CD8-positive, alpha-beta memory T cell (primary cell): ENCODE results near the gene KISS1. TPM values are rescaled to one million over a fixed set of nuclear protein-coding genes. Genes with fewer than 3 reads are reported as not detected.

Source experiments
- CTCF ChIA-PET: fragments of 350-600 bp; sonication (Branson Sonifier 250); formaldehyde crosslinking; loops from one replicate; lab custom pipeline; 2021; ENCODE audit warnings: antibody characterized with exemption; lab: Charles Lee
- POLR2A ChIA-PET: fragments of 350-600 bp; sonication (Branson Sonifier 250); formaldehyde crosslinking; loops from one replicate; lab custom pipeline; 2021; ENCODE audit warnings: antibody characterized with exemption; lab: Charles Lee
- DNase-seq, 5 donors: peaks; one replicate each; pipeline versions ENCODE4 v3.0.0 to v3.0.0-alpha.2; 2020 to 2022; ENCODE audit warnings: mixed read lengths in 1 of 5
- H3K27ac ChIP-seq: one replicate; pipeline ENCODE4 v1.7.0; 2013; ENCODE audit warnings: low read depth, mild to moderate bottlenecking, low read length, moderate library complexity
- H3K27me3 ChIP-seq: 2 replicates; pipeline ENCODE4 v1.7.0; 2013; ENCODE audit warnings: low read length, mild to moderate bottlenecking; ENCODE audit not compliant: insufficient read depth, poor library complexity, severe bottlenecking
- H3K36me3 ChIP-seq: 2 replicates; pipeline ENCODE4 v1.7.0; 2013; ENCODE audit warnings: mild to moderate bottlenecking, low read length, moderate library complexity; ENCODE audit not compliant: insufficient read depth
- H3K4me1 ChIP-seq: 2 replicates; pipeline ENCODE4 v1.7.0; 2013; ENCODE audit warnings: mild to moderate bottlenecking, low read length, moderate library complexity; ENCODE audit not compliant: insufficient read depth
- H3K4me3 ChIP-seq: 2 replicates; pipeline ENCODE4 v1.7.0; 2013; ENCODE audit warnings: mild to moderate bottlenecking, low read length
- H3K9me3 ChIP-seq: 2 replicates; pipeline ENCODE4 v1.7.0; 2013; ENCODE audit warnings: mild to moderate bottlenecking, low read length
- H3K27ac Mint-ChIP-seq, 8 donors: one replicate each; pipeline ENCODE4 v1.8.0; 2020 to 2021; ENCODE audit warnings: mixed read lengths in 8 of 8, mild to moderate bottlenecking in 6 of 8, inconsistent platforms in 3 of 8, moderate library complexity in 3 of 8
- H3K27me3 Mint-ChIP-seq, 2 donors: one replicate each; pipeline ENCODE4 v1.8.0; 2020 to 2021; ENCODE audit warnings: mixed read lengths in 2 of 2, mild to moderate bottlenecking in 1 of 2, moderate library complexity in 1 of 2
- H3K36me3 Mint-ChIP-seq, 3 donors: one replicate each; pipeline ENCODE4 v1.8.0; 2020 to 2021; ENCODE audit warnings: mixed read lengths in 3 of 3, inconsistent platforms in 1 of 3, mild to moderate bottlenecking in 1 of 3
- H3K4me1 Mint-ChIP-seq, 3 donors: one replicate each; pipeline ENCODE4 v1.8.0; 2020 to 2021; ENCODE audit warnings: mixed read lengths in 3 of 3, inconsistent platforms in 1 of 3, mild to moderate bottlenecking in 1 of 3
- H3K4me3 Mint-ChIP-seq, 7 donors: one replicate each; pipeline ENCODE4 v1.8.0; 2020 to 2021; ENCODE audit warnings: mixed read lengths in 7 of 7, mild to moderate bottlenecking in 6 of 7, moderate library complexity in 4 of 7, inconsistent platforms in 2 of 7
- H3K9me3 Mint-ChIP-seq, 5 donors: one replicate each; pipeline ENCODE4 v1.8.0; 2020 to 2022; ENCODE audit warnings: mixed read lengths in 5 of 5, mild to moderate bottlenecking in 3 of 5, moderate library complexity in 2 of 5, inconsistent platforms in 1 of 5
- polyA plus RNA-seq: library from polyadenylated mRNA; unstranded; fragments of 300-500 nt; fragmentation: Illumina TruSeq; gene quantifications from one replicate; pipeline ENCODE4 v1.2.3, GENCODE V29; 2021
- total RNA-seq, 2 experiments: library from RNA; stranded (reverse); gene quantifications; one replicate each; pipeline ENCODE4 v1.2.3, GENCODE V29; 2021

The KISS1 gene
- total and polyA plus RNA-seq, 3 experiments from 2014 or later: not detected

- ChIA-PET POLR2A (no interaction called here), CTCF (interaction anchor here (1.5 to 1.9 kb wide), 2 partner anchors 10 to 18 kb away, joined by 3 to 7 read pairs; no protein-coding TSS in a partner anchor)
- no peaks in the 10 kb centered on the region for H3K36me3 ChIP-seq
- H3K36me3 Mint-ChIP-seq: no peaks in the 10 kb centered on the region
- no peak overlapping the region for H3K27ac ChIP-seq
- H3K27ac Mint-ChIP-seq: no peak overlapping the region
- H3K4me1 Mint-ChIP-seq: peaks cover 4 to 8% (median 5%) of the 10 kb centered on the region in 3 donors
- no peaks in the 10 kb centered on the region for H3K9me3 ChIP-seq
- DNase-seq: no peak
- no peaks in the 10 kb centered on the region for H3K9me3 Mint-ChIP-seq
- peaks cover 1 to 15% of the 10 kb centered on the region in 2 donors for H3K27me3 Mint-ChIP-seq
- no peaks in the 10 kb centered on the region for H3K27me3 ChIP-seq
- H3K4me3 Mint-ChIP-seq: no peak overlapping the region
- H3K4me3 ChIP-seq: no peak overlapping the region
- H3K4me1 ChIP-seq: peaks cover 10% of the 10 kb centered on the region
These were observed 20.8 kb upstream of the KISS1 start for GRCh38 chr1:204216880-204217647.

GRCh38 chr1:204216236-204216635, 19.9 kb upstream of the KISS1 start:
- no peak overlapping the region for H3K4me3 ChIP-seq
- H3K27me3 ChIP-seq: no peaks in the 10 kb centered on the region
- Mint-ChIP-seq H3K36me3 (no peaks in the 10 kb centered on the region), H3K27ac (no peak overlapping the region), H3K27me3 (peaks cover 1 to 15% of the 10 kb centered on the region in 2 donors), H3K9me3 (no peaks in the 10 kb centered on the region), H3K4me3 (no peak overlapping the region), H3K4me1 (peaks cover 4 to 8% (median 5%) of the 10 kb centered on the region in 3 donors)
- ChIA-PET CTCF (interaction anchor here (1.5 to 1.9 kb wide), 2 partner anchors 9 to 18 kb away, joined by 3 to 7 read pairs; no protein-coding TSS in a partner anchor), POLR2A (no interaction called here)
- no peaks in the 10 kb centered on the region for H3K9me3 ChIP-seq
- H3K4me1 ChIP-seq: peaks cover 10% of the 10 kb centered on the region
- H3K27ac ChIP-seq: no peak overlapping the region
- no peaks in the 10 kb centered on the region for H3K36me3 ChIP-seq
- no peak for DNase-seq

- Mint-ChIP-seq H3K27me3 (peaks cover 6 to 21% of the 10 kb centered on the region in 2 donors), H3K9me3 (no peaks in the 10 kb centered on the region), H3K36me3 (no peaks in the 10 kb centered on the region), H3K27ac (peak within 1 kb of the TSS in 2 of 8 donors; percentile 38 to 47), H3K4me1 (peaks cover 4 to 8% (median 5%) of the 10 kb centered on the region in 3 donors), H3K4me3 (peak within 1 kb of the TSS in 6 of 7 donors; percentile 8 to 82 (median 44))
- ChIA-PET CTCF (interaction anchor here (0.6 to 1.2 kb wide), 3 partner anchors 9 to 1440 kb away, joined by 3 to 4 read pairs (median 3); no protein-coding TSS in a partner anchor), POLR2A (no interaction called here)
- Histone ChIP-seq H3K27ac (no peak within 1 kb of the TSS), H3K9me3 (no peaks in the 10 kb centered on the region), H3K36me3 (no peaks in the 10 kb centered on the region), H3K4me3 (peak within 1 kb of the TSS; percentile 40), H3K4me1 (peaks cover 10% of the 10 kb centered on the region), H3K27me3 (no peaks in the 10 kb centered on the region)
- peak in 3 of 5 donors; percentile 13 to 40 (median 31) for DNase-seq
These were observed 17.7 kb upstream of the KISS1 start, which contains the start of gene GOLT1A for GRCh38 chr1:204213668-204214662. TSS of gene GOLT1A (minus strand) at chr1:204213988. CDS start at chr1:204213906, 82 bp downstream.

- DNase-seq: no peak
- Mint-ChIP-seq H3K27ac (no peak overlapping the region), H3K36me3 (no peaks in the 10 kb centered on the region), H3K4me3 (no peak overlapping the region), H3K27me3 (peaks cover 8 to 25% of the 10 kb centered on the region in 2 donors), H3K9me3 (no peaks in the 10 kb centered on the region), H3K4me1 (peaks cover 4 to 5% (median 4%) of the 10 kb centered on the region in 3 donors)
- Histone ChIP-seq H3K27ac (no peak overlapping the region), H3K27me3 (no peaks in the 10 kb centered on the region), H3K36me3 (no peaks in the 10 kb centered on the region), H3K4me1 (peaks cover 10% of the 10 kb centered on the region), H3K4me3 (no peak overlapping the region), H3K9me3 (no peaks in the 10 kb centered on the region)
- ChIA-PET CTCF (no interaction called here), POLR2A (no interaction called here)
These were observed 16.4 kb upstream of the KISS1 start for GRCh38 chr1:204212715-204213114.

- H3K36me3 Mint-ChIP-seq: no peaks in the 10 kb centered on the region
- POLR2A ChIA-PET: no interaction called here
- peaks cover 3% of the 10 kb centered on the region for H3K27me3 ChIP-seq
- no peak overlapping the region for H3K27ac Mint-ChIP-seq
- CTCF ChIA-PET: no interaction called here
- H3K36me3 ChIP-seq: no peaks in the 10 kb centered on the region
- H3K4me1 Mint-ChIP-seq: peaks cover 4 to 8% (median 5%) of the 10 kb centered on the region in 3 donors
- no peaks in the 10 kb centered on the region for H3K9me3 Mint-ChIP-seq
- no peak overlapping the region for H3K4me3 Mint-ChIP-seq
- H3K4me1 ChIP-seq: peaks cover 15% of the 10 kb centered on the region
- no peak for DNase-seq
- H3K27ac ChIP-seq: no peak overlapping the region
- H3K9me3 ChIP-seq: no peaks in the 10 kb centered on the region
- H3K27me3 Mint-ChIP-seq: peaks cover 16 to 37% of the 10 kb centered on the region in 2 donors
- H3K4me3 ChIP-seq: no peak overlapping the region
These were observed 14.8 kb upstream of the KISS1 start for GRCh38 chr1:204211046-204211445.

GRCh38 chr1:204207136-204207616, 10.9 kb upstream of the KISS1 start:
- no peaks in the 10 kb centered on the region for H3K36me3 ChIP-seq
- Mint-ChIP-seq H3K9me3 (no peaks in the 10 kb centered on the region), H3K36me3 (no peaks in the 10 kb centered on the region), H3K4me3 (no peak overlapping the region), H3K27me3 (peaks cover 32 to 69% of the 10 kb centered on the region in 2 donors), H3K27ac (no peak overlapping the region), H3K4me1 (peaks cover 0 to 4% (median 0%) of the 10 kb centered on the region in 3 donors)
- no peak overlapping the region for H3K27ac ChIP-seq
- peaks cover 5% of the 10 kb centered on the region for H3K4me1 ChIP-seq
- CTCF ChIA-PET: interaction anchor here (0.7 to 2.8 kb wide), 16 partner anchors 9 to 348 kb away, joined by 3 to 15 read pairs (median 4); partner anchors contain the start of gene ETNK2
- POLR2A ChIA-PET: no interaction called here
- no peak overlapping the region for H3K4me3 ChIP-seq
- no peaks in the 10 kb centered on the region for H3K9me3 ChIP-seq
- peaks cover 3% of the 10 kb centered on the region for H3K27me3 ChIP-seq
- peak; percentile 50 to 70 (median 61) for DNase-seq

GRCh38 chr1:204206121-204206520, 9.8 kb upstream of the KISS1 start:
- Histone ChIP-seq H3K4me3 (no peak overlapping the region), H3K36me3 (no peaks in the 10 kb centered on the region), H3K27me3 (peaks cover 3% of the 10 kb centered on the region), H3K27ac (no peak overlapping the region), H3K4me1 (peaks cover 5% of the 10 kb centered on the region), H3K9me3 (no peaks in the 10 kb centered on the region)
- Mint-ChIP-seq H3K36me3 (no peaks in the 10 kb centered on the region), H3K27me3 (peaks cover 32 to 74% of the 10 kb centered on the region in 2 donors), H3K27ac (peak overlapping the region in 1 of 8 donors; percentile 14), H3K9me3 (no peaks in the 10 kb centered on the region), H3K4me1 (peaks cover 0 to 4% (median 0%) of the 10 kb centered on the region in 3 donors), H3K4me3 (no peak overlapping the region)
- POLR2A ChIA-PET: no interaction called here
- DNase-seq: no peak
- CTCF ChIA-PET: interaction anchor here (1.4 to 2.8 kb wide), 7 partner anchors 8 to 347 kb away, joined by 3 to 15 read pairs (median 6); no protein-coding TSS in a partner anchor
